GM12872 (cell line): ENCODE data around the gene CLDN6.
A peak's percentile ranks its signal among the peaks of the same experiment; 100 is the strongest.

Experiments used
- TF ChIP-seq, protein P1 (sequence below): IDR thresholded peaks from 3 replicates; pipeline ENCODE4 v1.5.1; 2011; ENCODE audit warnings: low read depth, mild to moderate bottlenecking, low read length, moderate library complexity; ENCODE audit not compliant: insufficient read depth

The CLDN6 gene

DNA sequence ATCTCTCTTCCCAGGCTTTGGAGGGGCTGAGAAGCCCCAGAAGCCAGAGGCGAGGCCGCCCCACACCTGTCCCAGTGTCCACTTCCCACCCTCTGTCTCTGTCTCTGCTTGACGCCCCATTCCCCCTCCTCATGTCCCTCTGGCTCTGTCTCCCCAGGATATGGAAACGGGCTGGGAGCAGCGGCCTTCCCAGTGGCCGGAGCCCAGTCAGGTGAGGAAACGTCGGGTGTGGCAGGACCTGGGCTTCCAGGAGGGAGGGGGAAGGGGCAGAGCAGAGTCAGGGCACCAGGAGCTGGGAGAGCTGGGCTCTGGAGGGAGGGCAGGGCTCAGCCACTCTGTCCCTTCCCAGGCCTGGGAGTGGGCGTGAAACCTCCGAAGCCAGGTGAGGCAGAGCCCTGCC, 27.1 kb downstream of the CLDN6 start:
- TF ChIP-seq, protein P1, sequence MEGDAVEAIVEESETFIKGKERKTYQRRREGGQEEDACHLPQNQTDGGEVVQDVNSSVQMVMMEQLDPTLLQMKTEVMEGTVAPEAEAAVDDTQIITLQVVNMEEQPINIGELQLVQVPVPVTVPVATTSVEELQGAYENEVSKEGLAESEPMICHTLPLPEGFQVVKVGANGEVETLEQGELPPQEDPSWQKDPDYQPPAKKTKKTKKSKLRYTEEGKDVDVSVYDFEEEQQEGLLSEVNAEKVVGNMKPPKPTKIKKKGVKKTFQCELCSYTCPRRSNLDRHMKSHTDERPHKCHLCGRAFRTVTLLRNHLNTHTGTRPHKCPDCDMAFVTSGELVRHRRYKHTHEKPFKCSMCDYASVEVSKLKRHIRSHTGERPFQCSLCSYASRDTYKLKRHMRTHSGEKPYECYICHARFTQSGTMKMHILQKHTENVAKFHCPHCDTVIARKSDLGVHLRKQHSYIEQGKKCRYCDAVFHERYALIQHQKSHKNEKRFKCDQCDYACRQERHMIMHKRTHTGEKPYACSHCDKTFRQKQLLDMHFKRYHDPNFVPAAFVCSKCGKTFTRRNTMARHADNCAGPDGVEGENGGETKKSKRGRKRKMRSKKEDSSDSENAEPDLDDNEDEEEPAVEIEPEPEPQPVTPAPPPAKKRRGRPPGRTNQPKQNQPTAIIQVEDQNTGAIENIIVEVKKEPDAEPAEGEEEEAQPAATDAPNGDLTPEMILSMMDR = no peak

DNA sequence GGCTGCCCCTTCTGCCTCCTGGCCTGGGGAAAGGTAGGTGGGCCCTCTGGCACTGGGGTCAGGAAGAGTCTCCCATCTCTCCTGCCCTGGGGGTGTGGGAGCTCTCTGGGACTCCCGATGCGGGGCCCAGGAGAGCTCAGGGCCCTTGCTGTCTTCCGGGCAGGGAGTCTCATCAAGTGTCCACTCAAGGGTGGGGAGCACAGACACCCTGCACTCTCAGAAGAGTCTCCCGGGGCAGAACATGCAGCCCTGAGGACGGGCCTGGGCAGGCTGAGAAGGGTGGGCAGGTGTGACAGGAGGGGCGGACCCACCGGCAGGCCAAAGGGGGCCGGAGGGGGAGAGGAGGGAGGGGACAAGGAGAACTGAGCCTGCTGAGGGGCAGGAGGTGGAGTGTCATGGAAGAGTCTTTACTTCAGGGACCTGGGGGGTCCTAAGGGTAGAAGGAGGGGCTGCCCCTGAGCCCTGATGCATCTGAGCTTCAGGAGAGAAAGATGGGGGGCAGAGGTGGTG, 29.3 kb downstream of the CLDN6 start:
- TF ChIP-seq, protein P1 = no peak

DNA sequence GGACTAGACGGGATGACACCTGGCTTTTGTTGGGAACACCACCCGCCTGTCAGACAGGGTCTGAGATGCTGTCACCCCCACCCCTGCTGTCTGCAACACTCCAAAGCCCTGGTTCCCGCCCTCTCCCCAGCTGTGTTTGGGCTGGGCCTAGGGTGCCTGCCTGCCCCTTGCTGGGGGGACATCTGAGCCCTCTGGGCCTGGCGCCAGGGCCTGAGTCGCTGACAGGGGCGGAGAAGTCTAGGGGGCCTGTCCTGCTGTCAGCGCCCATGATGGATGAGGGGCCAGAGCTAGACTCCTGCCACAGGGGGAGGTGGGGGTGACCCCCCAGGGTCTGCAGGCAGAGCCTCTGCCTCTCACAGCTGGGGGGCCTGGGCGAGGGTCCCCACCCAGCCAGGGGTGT, 30.1 kb downstream of the CLDN6 start:
- TF ChIP-seq, protein P1 = no peak

DNA sequence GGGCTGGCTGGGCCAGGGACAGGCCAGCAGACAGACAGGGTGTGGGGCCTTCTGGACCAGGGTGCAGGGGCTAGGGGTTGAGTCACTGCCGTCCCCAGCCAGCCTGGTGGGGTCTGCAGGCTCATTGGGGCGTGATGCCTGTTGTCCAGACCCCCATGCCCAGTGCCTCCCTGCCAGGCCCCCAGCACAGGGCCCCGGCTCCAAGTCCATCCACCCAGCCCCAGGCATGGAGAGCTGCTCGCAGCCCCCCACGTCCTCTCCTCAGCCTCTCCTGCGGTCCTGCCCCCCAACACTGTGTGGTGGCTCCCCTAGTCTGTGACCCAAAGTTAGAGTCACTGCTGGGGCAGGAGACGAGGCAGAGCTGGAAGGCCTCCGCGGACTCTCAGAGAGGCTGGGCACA, 30.7 kb downstream of the CLDN6 start:
- TF ChIP-seq, protein P1 = no peak

DNA sequence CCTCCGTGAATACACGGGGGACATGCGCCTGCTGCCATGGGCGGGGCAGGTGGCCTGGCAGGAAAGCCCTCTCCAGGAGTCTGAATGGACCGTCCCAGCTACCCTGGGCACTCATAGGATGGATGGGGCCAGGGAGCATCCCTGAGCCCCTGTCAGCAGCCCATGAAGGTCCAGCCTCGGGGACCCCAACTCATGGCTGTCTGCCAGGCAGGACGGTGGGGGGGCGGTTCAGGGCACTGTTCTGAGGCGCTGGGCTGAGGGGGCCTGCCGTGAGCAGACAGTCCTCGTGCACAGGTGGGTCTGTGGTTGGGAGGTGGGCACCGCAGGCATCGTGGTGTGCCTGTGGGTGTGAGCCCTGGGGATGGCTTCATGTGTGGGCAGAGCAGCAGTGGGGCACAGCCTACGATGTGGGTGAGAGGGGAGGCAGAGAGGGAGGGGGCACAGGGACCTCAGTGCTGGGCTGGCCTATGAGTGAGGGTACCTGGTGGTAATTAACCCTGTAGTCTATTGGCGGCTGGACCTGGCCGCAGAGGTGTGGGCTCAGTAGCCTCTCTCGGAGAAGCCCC, 31.3 kb downstream of the CLDN6 start:
- TF ChIP-seq, protein P1 = no peak

DNA sequence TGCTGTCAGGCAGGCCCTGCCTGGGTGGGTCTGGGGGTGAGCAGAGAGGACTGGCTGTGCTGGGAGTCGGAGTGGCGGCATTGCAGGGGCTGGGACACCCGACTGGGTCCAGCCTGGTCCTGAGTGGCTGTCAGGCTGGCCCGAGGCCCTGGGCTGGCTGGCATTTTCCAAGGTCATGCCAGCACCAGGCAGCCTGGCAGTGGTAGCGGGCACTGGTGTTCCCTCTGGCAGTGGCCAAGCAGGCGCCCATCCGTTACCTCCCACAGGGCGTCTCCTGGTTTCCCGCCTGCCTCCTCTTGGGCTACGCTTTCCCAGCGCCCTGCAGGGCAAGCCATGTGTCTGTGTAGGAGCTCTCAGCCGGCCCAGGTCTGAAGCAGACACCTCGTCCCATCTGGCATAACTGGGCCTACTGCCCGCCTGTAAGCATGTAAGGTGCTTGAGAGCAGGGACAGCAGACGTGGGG, 32.1 kb downstream of the CLDN6 start:
- TF ChIP-seq, protein P1 = no peak

DNA sequence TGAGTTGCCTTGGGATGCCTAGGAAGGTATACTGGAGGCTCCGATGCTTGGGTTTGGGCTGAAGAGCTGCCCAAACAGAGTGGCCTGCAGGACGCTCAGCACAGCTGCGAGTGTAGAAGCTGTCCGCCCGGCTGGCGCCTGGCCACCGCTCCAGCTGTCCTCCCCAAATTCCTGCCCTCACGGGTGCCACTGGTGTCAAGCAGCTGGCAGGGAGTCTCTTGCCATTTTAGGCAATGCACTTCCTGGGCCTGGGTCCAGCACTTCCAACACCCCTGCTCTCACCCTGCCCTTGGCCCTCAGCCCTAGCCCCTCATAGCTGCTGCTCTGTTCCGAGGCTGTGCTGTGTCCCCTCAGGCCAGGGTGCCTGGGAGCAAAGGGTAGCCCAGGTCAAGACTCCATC, 32.5 kb downstream of the CLDN6 start:
- TF ChIP-seq, protein P1 = no peak

DNA sequence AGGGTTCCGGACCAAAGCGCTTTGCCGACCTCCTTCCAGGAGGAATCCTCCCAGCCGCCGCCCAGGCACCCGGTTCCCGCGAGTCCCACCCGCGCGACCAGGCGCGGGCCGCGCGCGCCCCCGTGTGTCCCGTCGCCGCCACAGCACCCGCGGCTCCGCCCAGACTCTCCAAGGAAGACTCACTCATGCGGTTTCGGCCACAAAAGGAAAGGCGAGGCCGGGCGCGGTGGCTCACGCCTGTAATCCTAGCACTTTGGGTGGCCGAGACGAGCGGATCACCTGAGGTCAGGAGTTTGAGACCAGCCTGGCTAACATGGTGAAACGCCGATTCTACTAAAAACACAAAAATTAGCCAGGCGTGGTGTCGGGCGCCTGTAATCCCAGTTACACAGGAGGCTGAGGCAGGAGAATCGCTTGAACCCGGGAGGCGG, 34.3 kb downstream of the CLDN6 start:
- TF ChIP-seq, protein P1 = peak; percentile 82
